Measurements from ENCODE around the gene CRADD.
"Not testable (repeated sequence)": the region's sequence is repeated elsewhere in the genome, so short reads cannot be mapped to it uniquely, and the experiment has no call there.

Gene CRADD

GRCh38 chr12:93677195-93678064 lies at the start of gene CRADD:
Gene CRADD (plus strand): TSS chr12:93677375.
- peak; percentile 49 for DNase-seq (ENCODE audit: low read depth)

- DNase-seq (ENCODE audit: low read depth) = no peak
These were observed 44.8 kb upstream of the CRADD start for GRCh38 chr12:93632383-93632782.

DNA sequence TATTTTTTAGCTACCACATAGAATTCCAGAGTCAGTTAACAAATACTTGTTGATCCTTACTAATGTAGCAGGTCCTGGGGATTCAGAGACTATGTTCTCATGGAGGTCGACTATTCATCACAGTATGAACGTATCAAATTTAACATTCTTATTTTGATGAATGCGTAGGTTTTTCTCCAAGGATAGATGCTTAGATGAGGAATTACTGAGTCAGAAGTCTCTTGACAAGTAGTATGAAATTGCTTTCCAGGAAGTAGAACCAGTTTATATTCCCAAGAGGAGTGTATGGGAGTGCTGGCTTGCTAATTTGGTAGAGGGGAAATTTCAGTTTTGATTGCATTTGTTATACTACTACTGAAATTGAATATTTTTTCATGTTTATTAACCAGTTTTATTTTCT lies 42.8 kb upstream of the CRADD start:
- DNase-seq (ENCODE audit: low read depth) = no peak

GRCh38 chr12:93636708-93637107 lies 40.5 kb upstream of the CRADD start:
- no peak for DNase-seq (ENCODE audit: low read depth)

DNA sequence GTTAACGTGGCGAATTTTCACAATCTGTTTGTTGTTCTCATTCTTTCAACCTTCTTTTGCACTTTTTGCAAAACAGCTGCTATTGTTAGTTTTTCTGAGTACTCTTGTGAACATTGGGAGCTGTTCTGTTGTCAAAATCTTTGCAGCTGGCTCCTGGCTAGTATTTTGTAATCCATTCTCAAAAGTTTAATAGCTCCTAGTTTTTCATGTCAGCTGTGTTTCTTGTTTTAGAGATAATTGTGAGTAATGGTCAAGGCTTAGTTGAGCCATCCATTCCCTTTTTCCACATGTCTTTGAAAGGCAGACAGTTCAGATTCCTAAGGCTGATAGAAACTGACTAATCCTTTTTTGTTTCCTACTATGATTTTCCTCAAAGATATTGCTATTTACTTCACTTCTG lies 39.1 kb upstream of the CRADD start:
- no peak for DNase-seq (ENCODE audit: low read depth)

- no peak for DNase-seq (ENCODE audit: low read depth)
These were observed 38.2 kb upstream of the CRADD start for GRCh38 chr12:93638954-93639353.

DNA sequence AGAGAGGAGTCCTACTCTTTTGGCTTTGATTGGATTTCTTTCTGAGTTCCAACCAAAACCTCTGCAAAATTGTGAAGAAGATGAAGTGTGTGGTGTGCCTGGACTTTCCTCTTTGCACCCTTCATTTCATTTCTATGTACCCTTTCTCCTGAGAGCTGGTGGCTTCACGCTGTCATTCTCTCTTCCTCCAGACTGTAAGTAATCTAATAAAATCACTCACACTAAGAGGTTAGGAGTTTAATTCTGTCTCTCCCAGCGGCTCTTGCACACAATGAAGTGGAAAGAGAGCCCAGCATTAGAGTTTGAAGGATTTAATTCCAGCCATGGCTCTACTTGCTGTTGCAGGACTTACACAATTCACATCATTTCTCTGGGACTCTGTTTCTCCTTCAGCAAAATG lies 37.8 kb upstream of the CRADD start:
- DNase-seq (ENCODE audit: low read depth) = no peak

- not testable (repeated sequence) for DNase-seq (ENCODE audit: low read depth)
These were observed 35.8 kb upstream of the CRADD start for GRCh38 chr12:93641380-93641779.

DNA sequence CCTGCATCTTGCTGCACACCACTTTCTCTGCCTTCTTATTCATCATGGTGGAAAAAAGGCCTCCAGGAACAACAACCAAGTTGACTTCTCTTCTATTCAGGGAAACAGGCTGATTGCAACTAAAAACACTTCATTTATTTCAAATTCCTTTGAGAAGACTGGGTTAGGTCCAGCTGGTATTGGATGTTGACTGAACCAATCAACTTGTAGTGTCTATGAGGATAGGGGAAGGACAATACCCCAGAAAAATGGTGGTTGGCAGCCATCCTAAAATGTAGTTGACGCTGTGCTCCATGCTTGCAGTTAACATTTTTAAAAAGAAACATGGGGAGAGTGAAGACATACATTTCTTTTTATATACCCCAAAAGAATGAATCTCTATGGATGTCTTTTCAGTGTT lies 34.4 kb upstream of the CRADD start:
- DNase-seq (ENCODE audit: low read depth) = no peak

DNA sequence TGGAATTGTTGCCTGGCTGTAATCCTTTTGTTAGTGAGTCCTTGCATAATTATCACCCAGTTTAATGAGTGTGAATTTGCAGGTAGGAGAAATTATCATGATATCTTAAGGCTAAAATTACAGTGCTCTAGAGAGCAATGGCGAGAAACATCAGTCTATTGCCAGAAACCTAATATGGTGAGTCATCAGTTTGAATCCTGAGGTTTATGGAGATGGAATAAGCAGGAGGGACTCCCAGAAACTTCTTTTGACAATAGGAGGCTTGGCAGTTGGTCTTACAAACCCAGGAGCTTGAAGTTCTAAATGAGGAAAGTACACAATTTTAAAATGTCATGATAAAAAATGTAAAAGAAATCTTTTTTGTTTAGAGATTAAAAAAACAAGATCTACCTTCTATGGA lies 31.5 kb upstream of the CRADD start:
- DNase-seq (ENCODE audit: low read depth) = no peak

DNA sequence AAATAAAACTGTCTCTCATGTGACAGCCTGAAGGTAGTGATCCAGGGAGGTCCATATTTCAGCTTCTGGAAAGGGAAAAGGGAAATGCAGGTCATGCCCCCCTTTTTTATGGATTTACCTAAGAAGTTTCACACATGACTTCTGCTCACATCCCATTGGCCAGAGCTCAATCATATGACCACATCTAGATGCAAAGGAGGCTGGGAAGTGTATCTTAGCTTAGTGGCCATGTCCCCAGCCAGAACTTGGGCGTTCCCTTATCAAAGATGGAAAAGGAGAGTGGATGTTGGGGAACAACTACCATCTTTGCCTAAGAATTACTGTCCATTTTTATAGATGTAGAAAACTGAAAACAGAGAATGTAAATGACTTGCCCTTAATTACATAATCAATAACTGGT lies 26.5 kb upstream of the CRADD start:
- no peak for DNase-seq (ENCODE audit: low read depth)

- no peak for DNase-seq (ENCODE audit: low read depth)
These were observed 24.1 kb upstream of the CRADD start for GRCh38 chr12:93653079-93653478.

DNA sequence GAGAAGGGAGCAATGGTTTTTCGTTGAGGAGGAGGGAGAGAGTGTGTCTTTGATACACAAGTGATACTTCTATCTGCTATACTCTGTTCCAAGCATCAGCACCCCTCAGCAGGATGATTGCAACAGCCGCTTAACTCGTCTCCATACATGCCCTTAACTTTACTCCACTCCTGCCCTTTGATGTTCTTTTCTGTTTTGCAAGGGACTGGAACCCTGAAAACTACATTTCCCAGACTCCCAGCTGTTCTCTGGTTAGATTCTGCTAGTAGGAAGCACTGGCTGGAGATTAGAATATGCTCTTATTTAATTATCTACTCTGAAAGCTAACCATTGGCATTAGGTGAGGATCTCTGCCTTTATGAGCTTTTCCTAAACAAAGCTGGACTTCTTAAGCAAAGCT lies 23.5 kb upstream of the CRADD start:
- DNase-seq (ENCODE audit: low read depth) = no peak

- DNase-seq (ENCODE audit: low read depth) = no peak
These were observed 22.8 kb upstream of the CRADD start for GRCh38 chr12:93654421-93654820.

GRCh38 chr12:93657071-93657470 lies 20.1 kb upstream of the CRADD start:
- no peak for DNase-seq (ENCODE audit: low read depth)

DNA sequence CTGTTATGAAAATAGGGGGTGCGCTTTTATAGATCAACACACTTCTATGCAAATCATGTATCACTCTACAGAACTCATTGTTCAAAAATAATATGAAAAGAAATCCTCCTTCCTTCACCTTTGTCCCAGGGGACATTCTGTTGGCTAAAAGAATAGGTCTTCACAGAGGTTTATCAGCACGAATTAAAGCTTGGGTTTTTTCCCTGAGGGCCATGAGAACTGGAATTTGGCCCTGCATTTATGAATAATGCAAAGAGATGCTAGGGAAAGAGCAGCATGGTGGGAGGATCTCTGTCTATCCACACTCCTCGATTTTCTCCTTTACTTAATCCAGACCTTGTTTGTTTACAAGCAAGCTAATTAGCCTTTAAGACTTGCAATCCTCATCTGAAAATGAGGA lies 16.2 kb upstream of the CRADD start:
- no peak for DNase-seq (ENCODE audit: low read depth)

DNA sequence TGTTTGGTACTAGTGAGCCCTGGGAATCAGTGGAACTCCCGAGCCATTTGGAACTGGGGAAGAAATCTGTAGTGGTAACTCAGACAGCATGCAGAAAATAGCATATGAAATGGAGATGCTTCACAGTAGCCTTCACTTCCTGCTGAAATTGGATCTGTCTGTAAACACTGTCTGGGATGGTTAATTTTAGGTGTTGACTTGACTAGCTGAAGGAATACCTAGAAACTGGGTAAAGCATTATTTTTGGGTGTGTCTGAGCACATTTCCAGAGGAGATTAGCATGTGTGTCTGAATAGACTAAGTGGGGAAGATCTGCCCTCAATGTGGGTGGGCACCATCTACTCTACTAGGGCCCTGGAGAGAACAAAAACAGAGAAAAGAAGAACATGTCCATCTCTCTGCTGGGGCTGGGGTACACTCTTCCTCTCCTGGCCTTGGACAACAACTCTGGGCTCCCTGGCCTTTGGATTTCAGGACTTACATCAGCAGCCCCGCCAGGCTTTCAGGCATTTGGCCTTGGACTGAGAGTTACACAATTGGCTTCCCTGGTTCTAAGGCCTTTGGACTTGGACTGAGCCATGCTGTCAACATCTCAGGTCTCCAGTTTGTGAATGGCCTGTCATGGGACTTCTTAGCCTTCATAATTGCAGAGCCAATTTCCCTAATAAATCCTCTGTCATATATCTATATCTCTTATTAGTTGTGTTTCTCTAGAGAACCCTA lies 14.0 kb upstream of the CRADD start:
- DNase-seq (ENCODE audit: low read depth) = no peak

GRCh38 chr12:93663729-93664084 lies 13.5 kb upstream of the CRADD start:
- no peak for DNase-seq (ENCODE audit: low read depth)

- no peak for DNase-seq (ENCODE audit: low read depth)
These were observed 12.5 kb upstream of the CRADD start for GRCh38 chr12:93664573-93665138.

GRCh38 chr12:93667672-93668071 lies 9.5 kb upstream of the CRADD start:
- no peak for DNase-seq (ENCODE audit: low read depth)

DNA sequence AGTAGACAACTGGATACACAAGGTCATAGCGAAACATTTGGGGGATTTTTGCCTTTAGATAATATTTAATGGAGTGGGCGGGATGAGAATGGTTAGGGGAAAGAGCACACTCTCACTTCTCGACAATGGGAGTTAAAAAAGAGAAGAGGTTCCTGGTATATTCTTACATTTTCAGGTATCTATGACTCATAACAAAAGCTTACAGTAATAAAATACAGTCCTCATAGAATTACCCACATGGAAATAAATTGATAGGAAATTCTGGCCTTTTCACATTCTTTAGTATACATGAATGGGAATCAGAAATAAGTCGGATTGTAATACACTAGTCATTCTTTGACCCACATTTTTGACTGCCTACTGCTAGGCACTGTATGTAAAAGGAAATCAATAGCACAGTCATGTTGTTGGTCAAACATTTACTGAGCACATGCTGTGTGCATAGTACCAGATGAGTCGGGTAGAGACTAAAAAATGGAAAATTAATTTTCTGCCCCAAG lies 8.2 kb upstream of the CRADD start:
- no peak for DNase-seq (ENCODE audit: low read depth)

DNA sequence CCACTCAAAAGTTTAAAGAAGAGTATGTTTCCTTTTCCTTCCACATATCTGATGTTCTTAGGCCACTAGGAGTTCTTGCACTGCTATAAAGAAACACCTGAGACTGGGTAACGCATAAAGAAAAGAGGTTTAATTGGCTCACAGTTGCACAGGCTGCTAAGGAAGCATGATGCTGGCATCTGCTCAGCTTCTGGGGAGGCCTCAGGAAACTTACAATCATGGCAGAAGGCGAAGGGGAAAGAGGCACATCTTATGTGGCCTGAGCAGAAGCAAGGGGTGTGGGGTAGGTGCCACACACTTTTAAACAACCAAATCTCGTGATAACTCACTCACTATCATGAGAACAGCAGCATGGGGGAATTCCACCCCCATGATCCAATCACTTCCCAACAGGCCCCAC lies 7.7 kb upstream of the CRADD start:
- no peak for DNase-seq (ENCODE audit: low read depth)

- DNase-seq (ENCODE audit: low read depth) = no peak
These were observed 7.1 kb upstream of the CRADD start for GRCh38 chr12:93670104-93670503.

All from stimulated activated CD8-positive, alpha-beta memory T cell treated with anti-CD3 and anti-CD28 coated beads, Interleukin-15, amount 100 ng/mL, for 24 hours (primary cell).